ENCODE results near the gene SEMA7A. TPM values are rescaled to one million over a fixed set of nuclear protein-coding genes. Genes with fewer than 3 reads are reported as not detected.
A peak's percentile ranks its signal among the peaks of the same experiment; 100 is the strongest.

Gene SEMA7A
- total RNA-seq, 1 experiment from 2014 or later: 48.3 TPM

GRCh38 chr15:74430510-74430951 lies 3.2 kb downstream of the SEMA7A start:
- DNase-seq (ENCODE audit: low read depth): peak; percentile 55

GRCh38 chr15:74429781-74430400 lies 3.9 kb downstream of the SEMA7A start:
- no peak for DNase-seq (ENCODE audit: low read depth)

- no peak for DNase-seq (ENCODE audit: low read depth)
Measured at GRCh38 chr15:74428970-74429780, 4.6 kb downstream of the SEMA7A start.

GRCh38 chr15:74428442-74428787 lies 5.3 kb downstream of the SEMA7A start:
- no peak for DNase-seq (ENCODE audit: low read depth)

GRCh38 chr15:74427607-74428441 lies 5.9 kb downstream of the SEMA7A start:
- DNase-seq (ENCODE audit: low read depth): no peak

- DNase-seq (ENCODE audit: low read depth): no peak
Measured at GRCh38 chr15:74426404-74427281, 7.1 kb downstream of the SEMA7A start.

- no peak for DNase-seq (ENCODE audit: low read depth)
Measured at GRCh38 chr15:74425630-74426029, 8.1 kb downstream of the SEMA7A start.

- no peak for DNase-seq (ENCODE audit: low read depth)
Measured at GRCh38 chr15:74424901-74425528, 8.7 kb downstream of the SEMA7A start.

- peak; percentile 41 for DNase-seq (ENCODE audit: low read depth)
Measured at GRCh38 chr15:74423431-74424257, 10.1 kb downstream of the SEMA7A start.

GRCh38 chr15:74422652-74423430 lies 10.9 kb downstream of the SEMA7A start:
- peak; percentile 92 for DNase-seq (ENCODE audit: low read depth)

- DNase-seq (ENCODE audit: low read depth): no peak
Measured at GRCh38 chr15:74422265-74422651, 11.5 kb downstream of the SEMA7A start.

- no peak for DNase-seq (ENCODE audit: low read depth)
Measured at GRCh38 chr15:74421302-74422245, 12.2 kb downstream of the SEMA7A start.

GRCh38 chr15:74420193-74420905 lies 13.4 kb downstream of the SEMA7A start:
- DNase-seq (ENCODE audit: low read depth): peak; percentile 58

GRCh38 chr15:74419432-74419831 lies 14.3 kb downstream of the SEMA7A start:
- no peak for DNase-seq (ENCODE audit: low read depth)

- DNase-seq (ENCODE audit: low read depth): no peak
Measured at GRCh38 chr15:74418575-74419338, 15.0 kb downstream of the SEMA7A start.

- DNase-seq (ENCODE audit: low read depth): no peak
Measured at GRCh38 chr15:74417670-74418069, 16.1 kb downstream of the SEMA7A start.

GRCh38 chr15:74417225-74417624 lies 16.5 kb downstream of the SEMA7A start:
- DNase-seq (ENCODE audit: low read depth): peak; percentile 87

All from Daoy (cell line).